Measurements from ENCODE around the gene PPP2CA. TPM values are rescaled to one million over a fixed set of nuclear protein-coding genes. Genes with fewer than 3 reads are reported as not detected.
"Not testable (repeated sequence)": the region's sequence is repeated elsewhere in the genome, so short reads cannot be mapped to it uniquely, and the experiment has no call there.

Gene PPP2CA
- total and polyA plus RNA-seq, 9 of the 15 experiments (the other 6 are each of a cell fraction or from before 2014, with no cell fraction given): 23.0 to 257 (median 109) TPM

GRCh38 chr5:134262629-134263028 lies 36.8 kb upstream of the PPP2CA start:
- H3K9me1 ChIP-seq (ENCODE audit: control insufficient read depth, insufficient read depth, low read length); H3K27me3 ChIP-seq (ENCODE audit: control insufficient read depth in 2 of 2, insufficient read depth in 2 of 2, low read length in 2 of 2); ATAC-seq; H2AFZ ChIP-seq (ENCODE audit: low read depth, low read length); H3K79me2 ChIP-seq (ENCODE audit: control insufficient read depth, insufficient read depth, low read length); CTCF ChIA-PET (ENCODE audit: low intra/inter-chr PET ratio); H3K9ac ChIP-seq (ENCODE audit: insufficient read depth in 1 of 2, low read depth in 2 of 2, low read length in 2 of 2); H4K20me1 ChIP-seq (replicated peaks; ENCODE audit: control insufficient read depth, insufficient read depth, low read length); H3K4me1 ChIP-seq (replicated peaks in 1 of 2; ENCODE audit: control insufficient read depth in 2 of 2, insufficient read depth in 2 of 2, low read length in 2 of 2); DNase-seq (ENCODE audit: extremely low read depth in 1 of 4, low spot score in 3 of 4); FAIRE-seq; in situ Hi-C loops (cut with MboI); intact Hi-C loops (cut with micrococcal nuclease); POLR2A ChIA-PET; H3K4me2 ChIP-seq (ENCODE audit: insufficient read depth, low read length); BruUV-seq (replicated peaks); H3K9me3 ChIP-seq (replicated peaks; ENCODE audit: control insufficient read depth, insufficient read depth, low read depth, low read length); H3K36me3 ChIP-seq (ENCODE audit: control insufficient read depth, insufficient read depth, low read length); H3K4me3 ChIP-seq; H3K27ac ChIP-seq (ENCODE audit: extremely low read depth, low read depth, low read length): not testable (repeated sequence)
- TF ChIP-seq TRIM28 (IDR thresholded peaks at IDR 0.05) (peak; percentile 92), TRIM24 (IDR thresholded peaks at IDR 0.05) (peak; percentile 45 to 74; a peak in 3 of 4 replicates), CBX5 (IDR thresholded peaks at IDR 0.05; ENCODE audit: borderline replicate concordance, low read depth) (peak; percentile 88), ZNF280A (IDR thresholded peaks at IDR 0.05; ENCODE audit: low read depth, partially characterized antibody) (peak; percentile 46), CBX3 (IDR thresholded peaks at IDR 0.05; ENCODE audit: borderline replicate concordance in 1 of 2, low read length in 2 of 2) (0 out of 3 replicates have a peak, but pooled peaks of 1 of the 2 experiments have one; percentile 35), CBX1 (IDR thresholded peaks at IDR 0.05; ENCODE audit: low read depth) (peak; percentile 74; the same call in 1 of the 2 replicates)
- 6% methylated on average over 5 of the region's 5 CpGs for WGBS (ENCODE audit: insufficient coverage, low coverage, missing lambda C conversion rate)

Measured in K562 (cell line).